NCI-H1092 (cell line): ENCODE data around the gene NFATC3.
"Not testable (repeated sequence)": the region's sequence is repeated elsewhere in the genome, so short reads cannot be mapped to it uniquely, and the experiment has no call there.

Source experiments
- DNase-seq: peaks from one replicate; lab custom pipeline; 2025; lab: John Stamatoyannopoulos, UW

Gene NFATC3

DNA sequence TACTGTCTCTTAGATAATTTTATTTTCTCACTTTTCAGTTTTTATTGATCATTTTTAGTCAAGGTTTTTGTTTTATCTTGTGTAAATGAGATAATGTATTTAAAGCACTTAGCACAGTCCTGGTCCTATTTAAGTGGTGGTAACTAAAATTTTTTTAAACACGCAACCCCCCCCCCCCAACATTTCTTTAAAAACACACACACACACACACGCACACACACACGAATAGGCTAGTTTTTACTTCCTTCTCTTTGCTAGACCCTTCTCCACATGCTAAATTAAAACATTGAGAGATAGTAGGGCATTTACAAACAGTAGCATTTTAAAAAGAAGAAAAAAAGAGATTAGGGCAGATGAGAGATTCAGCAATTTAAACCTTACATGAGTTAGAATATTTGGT is 5.0 kb downstream of the NFATC3 start:
- no peak for DNase-seq

DNA sequence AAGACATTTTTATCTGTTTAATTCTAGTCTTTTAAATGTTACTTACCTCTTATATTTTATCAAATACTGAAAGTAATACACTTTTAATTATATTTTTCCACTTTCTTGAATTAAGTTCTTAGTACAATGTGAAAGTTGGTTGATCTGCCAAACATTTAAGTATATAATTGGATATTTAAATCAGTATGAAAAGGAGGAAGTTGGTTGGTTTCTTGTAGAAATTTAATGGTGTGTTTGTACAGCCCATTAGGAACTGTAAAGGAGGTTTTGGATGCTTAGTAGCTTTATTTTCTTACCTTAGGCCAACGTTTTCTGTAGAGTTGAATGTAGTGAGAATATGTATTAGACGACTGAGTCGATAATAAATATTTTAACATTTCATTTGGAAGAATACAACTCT is 5.4 kb downstream of the NFATC3 start:
- DNase-seq, result no peak

DNA sequence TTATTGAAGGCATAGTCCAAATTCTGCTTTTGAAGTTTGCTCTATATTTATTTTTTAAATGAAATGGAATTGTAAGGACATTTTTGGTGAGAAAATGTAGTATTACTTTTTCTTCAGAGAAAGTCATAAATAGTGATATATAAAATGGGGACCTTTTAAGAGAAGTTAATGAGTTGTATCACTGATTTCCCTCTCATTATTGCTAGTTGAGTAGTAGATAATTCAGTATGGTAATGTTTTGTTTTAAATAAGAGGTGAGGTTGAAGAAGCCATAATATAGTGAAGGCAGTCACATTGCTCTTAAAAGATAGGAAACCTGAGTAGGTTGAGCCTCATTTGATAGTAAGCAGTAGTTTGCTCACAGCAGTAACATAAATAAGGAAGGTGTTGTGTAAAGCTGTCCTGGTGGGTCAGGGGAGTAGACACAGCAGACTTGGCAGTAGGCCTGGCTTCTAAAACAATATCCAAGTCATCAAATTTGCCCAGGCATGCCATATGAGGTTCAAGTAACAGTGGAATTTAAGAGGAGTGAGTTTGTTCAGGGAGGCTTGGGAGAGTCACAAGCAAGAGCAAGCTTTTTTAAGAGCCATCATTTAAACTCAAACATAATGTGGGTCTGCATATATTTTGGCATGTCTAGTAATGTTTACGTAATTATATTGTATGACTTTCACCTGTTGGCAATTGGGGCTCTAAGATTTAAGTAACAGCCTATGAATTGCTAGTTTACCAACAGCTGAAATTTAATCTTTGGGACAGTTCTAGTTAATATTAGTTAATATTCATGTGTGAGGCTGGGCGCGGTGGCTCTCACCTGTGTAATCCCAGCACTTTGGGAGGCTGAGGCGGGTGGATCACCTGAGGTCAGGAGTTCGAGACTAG is 6.5 kb downstream of the NFATC3 start:
- no peak for DNase-seq

DNA sequence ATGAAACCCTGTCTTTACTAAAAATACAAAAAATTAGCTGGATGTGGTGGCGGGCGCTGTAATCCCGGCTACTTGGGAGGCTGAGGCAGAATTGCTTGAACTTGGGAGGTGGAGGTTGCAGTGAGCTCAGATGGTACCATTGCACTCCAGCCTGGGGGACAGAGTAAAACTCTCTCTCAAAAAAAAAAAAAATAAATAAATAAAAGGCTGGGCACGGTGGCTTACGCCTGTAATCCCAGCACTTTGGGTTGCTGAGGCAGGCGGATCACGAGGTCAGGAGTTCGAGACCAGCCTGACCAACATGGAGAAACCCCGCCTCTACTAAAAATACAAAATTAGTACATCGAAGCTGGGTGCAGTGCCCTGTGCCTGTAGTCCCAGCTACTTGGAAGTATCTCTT is 7.1 kb downstream of the NFATC3 start:
- not testable (repeated sequence) for DNase-seq

DNA sequence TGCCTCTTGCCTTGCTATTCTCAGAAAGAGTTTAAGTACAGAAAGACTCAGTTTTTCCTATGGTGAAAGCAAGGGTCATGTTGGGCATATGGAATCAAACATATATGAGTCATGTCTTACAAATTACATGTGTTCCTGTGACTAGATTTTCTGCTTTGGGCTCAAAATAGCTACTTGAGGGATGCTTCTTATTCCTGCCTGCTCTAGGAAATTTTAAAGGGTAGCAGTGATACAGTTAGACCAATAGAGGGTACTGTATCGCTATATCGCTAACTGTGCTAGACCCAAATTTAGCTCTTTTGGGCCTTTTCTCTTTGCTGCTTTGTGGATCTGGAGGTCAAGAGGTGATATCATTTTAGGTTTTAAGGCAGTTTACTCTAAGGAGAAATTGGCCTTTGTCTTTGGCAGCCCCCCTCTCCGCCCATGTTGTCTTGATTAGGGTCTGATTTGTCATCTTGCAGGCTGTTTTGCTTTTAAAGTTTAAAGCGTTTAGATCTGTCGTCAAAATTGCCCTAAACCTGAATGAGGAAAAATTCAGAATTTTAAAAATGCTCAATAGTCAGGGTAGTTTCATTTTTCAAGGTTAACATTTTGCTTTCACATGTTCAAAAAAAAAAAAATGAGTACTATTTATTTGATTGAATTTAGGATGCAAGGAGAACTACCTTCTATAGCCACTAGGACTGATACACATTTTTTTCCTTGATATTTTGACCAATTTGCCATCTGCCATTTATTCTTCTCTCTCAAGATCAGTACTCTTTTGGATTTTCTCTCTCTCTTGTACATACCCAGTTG is 8.8 kb downstream of the NFATC3 start:
- DNase-seq, result no peak

DNA sequence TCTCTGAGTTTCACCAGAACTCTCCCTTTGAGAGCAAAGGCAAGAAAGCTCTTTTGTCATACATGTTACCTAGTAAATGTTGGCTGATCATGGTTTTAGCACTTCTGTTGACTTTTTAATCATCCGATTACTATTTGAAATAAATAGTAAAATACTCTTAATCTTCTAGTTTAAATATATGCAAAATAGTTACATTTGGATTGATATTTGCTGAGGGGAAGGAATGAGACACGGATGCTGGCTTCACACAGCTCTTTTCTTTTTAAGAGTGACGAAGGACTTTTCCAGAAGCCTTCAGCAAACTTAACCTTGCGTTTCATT is 9.4 kb downstream of the NFATC3 start:
- DNase-seq, result no peak

DNA sequence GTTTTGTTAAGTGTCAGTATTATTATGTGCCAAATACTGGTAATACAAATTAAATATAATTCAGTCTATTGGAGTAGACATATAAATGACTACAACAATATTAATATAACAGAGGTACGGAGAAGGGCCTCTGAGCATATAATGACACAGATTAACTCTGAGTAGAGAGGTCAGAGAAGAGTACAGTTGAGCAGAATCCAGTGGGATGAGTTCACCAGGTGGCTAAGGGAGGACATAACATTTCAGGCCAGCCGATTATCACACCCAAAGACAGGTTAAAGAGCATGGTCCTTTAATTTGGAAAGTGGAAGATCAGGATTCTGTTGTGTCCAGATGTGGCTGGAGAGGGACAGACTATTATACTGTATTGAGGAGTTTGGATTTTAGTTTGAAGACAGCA is 11.3 kb downstream of the NFATC3 start:
- DNase-seq, result no peak

DNA sequence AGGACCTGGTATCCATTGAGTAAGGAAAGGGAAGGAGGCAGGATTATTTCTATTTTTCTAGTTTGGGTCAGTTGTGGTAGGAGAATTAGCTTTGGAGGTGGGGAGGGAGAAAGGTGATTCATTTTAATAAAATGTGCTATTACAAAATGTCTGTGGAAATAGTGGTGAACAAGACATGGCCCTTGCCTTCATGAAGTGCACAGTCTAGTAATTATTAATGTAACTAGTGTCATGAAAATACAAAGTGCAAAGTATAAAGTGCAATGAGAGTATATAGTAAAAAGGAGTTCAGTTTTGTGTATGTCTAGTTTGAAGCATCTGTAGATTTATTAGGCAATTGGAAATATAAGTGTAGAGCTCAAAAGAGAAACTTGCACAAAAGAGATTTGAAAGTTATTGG is 11.9 kb downstream of the NFATC3 start:
- no peak for DNase-seq

DNA sequence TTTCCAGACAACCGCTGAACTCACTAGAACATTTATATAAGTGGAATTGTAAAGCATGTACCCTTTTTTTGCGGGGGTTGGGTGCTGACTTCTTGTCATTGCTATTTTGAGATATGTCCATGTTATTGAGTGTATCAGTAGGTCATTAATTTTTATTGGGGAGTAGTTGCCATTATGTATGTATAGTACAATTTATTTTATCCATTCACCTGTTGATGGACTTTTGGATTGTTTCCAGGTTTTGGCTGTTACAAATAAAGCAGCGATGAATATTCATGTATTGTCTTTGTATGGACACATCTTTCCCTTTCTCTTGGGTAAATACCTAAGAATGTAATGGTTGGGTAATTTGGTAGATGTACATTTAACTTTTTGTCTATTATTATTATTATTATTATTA is 12.7 kb downstream of the NFATC3 start:
- DNase-seq, result no peak

DNA sequence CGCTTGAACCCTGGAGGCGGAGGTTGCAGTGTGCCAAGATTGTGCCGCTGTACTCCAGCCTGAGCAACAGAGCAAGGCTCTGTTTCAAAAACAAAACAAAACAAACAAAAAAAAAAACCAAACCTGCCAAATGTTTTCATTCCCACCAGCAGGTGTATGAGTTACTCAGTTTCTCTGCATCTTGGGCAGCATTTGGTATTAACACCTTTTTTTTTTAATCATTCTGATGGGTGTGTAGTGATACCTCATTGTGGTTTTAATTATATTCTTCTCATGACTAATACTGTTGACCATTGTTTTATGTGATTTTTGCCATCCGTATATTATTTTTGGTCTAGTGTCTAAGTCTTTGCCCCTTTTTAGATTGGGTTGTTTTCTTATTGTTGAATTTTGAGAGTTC is 15.3 kb downstream of the NFATC3 start:
- DNase-seq, result no peak

DNA sequence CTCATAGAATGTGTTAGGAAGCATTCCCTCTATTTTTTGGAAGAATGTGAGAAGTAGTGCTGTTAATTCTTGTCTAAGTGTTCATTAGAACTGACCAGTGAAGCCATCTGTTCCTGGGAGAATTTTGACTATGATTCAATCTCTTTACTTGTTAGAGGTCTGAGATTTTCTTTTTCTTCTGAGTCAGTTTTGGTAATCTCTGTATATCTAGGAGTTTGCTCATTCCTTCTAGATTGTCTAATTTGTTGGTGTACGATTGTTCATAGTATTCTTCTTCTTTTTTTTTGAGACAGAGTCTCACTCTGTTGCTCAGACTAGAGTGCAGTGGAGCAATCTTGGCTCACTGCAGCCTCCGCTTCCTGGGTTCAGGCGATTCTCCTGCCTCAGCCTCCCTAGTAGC is 20.4 kb downstream of the NFATC3 start:
- no peak for DNase-seq

DNA sequence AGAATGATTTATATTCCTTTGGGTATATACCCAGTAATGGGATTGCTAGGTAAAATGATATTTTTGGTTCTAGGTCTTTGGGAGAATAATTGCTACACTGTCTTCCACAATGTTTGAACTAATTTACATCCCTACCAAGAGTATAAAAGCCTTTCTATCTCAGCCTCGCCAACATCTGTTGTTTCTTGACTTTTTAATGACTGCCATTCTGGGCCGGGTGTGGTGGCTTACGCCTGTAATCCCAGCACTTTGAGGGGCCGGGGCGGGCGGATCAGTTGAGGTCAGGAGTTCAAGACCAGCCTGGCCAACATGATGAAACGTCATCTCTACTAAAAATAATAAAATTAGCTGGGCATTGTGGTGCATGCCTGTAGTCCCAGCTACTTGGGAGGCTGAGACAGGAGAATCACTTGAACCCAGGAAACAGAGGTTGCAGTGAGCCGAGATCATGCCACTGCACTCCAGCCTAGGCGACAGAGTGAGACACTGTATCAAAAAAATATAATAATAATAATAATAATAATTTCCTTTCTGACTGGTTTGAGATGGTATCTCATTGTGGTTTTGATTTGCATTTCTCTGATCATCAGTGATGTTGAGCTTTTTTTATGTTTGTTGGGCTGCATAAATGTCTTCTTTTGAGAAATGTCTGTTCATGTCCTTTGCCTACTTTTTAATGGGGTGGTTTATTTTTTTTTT is 22.2 kb downstream of the NFATC3 start:
- not testable (repeated sequence) for DNase-seq

DNA sequence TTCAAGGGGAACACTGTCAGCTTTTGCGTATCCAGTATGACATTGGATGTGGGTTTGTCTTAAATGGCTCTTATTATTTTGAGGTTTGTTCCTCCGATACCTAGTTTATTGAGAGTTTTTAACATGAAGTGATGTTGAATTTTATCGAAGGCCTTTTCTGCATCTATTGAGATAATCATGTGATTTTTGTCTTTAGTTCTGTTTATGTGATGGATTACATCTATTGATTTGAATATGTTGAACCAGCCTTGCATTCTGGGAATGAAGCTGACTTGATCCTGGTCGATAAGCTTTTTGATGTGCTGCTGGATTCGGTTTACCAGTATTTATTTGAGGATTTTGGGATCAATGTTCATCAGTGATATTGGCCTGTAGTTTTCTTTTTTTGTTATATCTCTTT is 24.0 kb downstream of the NFATC3 start:
- not testable (repeated sequence) for DNase-seq

DNA sequence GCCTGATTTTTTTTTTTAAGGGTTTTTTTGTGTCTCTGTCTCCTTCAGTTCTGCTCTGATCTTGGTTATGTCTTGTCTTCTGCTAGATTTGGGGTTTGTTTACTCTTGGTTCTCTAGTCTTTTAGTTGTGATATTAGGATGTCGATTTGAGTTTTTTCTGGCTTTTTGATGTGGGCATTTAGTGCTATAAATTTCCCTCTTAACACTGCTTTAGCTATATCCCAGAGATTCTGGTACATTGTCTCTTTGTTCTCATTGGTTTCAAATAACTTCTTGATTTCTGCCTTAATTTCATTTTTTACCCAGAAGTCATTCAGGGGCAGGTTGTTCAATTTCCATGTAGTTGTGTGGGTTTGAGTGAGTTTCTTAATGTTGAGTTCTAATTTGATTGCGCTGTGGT is 25.4 kb downstream of the NFATC3 start:
- not testable (repeated sequence) for DNase-seq

DNA sequence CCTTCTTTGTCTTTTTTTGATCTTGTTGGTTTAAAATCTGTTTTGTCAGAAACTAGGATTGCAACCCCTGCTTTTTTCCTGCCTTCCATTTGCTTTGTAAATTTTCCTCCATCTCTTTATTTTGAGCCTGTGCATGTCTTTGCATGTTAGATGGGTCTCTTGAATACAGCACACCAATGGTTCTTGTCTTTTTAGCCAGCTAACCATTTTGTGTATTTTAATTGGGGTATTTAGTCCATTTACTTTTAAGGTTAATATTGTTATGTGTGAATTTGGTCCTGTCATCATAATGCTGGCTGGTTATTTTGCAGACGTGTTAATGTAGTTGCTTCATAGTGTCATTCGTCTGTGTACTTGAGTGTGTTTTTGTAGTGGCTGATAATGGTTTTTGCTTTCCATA is 26.2 kb downstream of the NFATC3 start:
- no peak for DNase-seq

DNA sequence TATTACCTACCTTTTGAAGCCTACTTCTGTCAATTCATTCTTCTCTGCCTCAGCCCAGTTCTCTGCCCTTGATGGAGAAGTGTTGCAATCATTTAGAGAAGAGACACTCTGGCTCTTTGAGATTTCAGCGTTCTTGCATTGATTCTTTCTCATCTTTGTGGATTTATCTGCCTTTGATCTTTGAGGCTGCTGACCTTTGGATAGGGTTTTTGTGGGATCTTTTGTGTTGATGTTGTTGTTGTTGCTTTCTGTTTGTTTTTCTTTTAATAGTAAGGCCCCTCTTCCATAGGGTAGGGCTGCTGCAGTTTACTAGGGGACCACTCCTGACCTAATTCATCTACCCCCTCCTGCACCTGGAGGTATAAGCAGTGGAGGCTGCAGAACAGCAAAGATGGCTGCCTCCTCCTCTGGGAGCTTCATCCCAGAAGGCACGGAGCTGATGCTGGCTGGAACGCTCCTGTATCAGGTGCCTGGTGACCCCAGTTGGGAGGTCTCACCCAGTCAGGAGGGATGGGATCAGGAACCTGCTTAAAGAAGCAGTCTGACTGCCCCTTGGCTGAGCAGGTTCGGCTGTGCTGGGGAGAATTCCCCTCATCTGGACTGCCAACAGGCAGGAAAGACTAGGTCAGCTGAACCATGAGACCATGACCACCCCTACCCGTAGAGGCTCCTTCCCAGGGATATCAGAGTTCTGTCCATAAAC is 28.0 kb downstream of the NFATC3 start:
- DNase-seq, result no peak

DNA sequence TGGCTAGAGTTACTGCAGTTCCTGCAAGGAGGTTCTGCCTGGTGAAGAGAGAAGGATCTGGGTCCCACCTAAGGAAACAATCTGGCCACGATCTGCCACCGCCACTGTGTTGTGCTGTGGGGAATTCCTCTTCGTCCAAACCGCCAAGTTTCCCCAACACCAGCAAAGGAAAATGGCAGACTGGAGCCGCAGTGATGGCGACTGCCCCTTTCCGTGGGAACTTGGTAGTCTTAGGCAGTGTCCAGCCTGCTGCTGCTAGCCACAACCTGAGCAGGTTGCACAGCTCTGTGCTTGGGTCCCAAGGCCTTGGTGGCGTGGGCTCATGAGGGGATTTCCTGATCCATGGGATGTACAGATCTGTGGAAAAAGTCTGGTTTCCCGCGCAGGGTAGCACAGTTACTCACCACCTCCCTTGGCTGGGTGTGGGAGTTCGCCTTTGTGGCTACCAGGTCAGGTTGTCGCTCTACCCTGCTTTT is 28.6 kb downstream of the NFATC3 start:
- no peak for DNase-seq

DNA sequence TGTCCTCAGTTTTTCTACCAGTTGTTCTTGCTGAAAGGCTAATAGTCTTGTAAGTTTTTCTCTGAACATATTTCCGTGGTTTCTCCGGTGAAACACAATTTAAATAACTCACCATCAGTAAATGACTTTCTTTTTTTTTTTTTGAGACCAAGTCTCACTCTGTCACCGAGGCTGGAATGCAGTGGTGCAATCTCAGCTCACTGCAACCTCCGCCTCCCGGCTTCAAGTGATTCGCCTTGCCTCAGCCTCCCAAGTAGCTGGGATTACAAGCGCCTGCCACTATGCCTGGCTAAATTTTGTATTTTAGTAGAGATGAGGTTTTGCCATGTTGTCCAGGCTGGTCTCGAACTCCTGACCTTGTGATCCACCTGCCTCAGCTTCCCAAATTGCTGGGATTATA is 29.8 kb downstream of the NFATC3 start:
- DNase-seq, result not testable (repeated sequence)

DNA sequence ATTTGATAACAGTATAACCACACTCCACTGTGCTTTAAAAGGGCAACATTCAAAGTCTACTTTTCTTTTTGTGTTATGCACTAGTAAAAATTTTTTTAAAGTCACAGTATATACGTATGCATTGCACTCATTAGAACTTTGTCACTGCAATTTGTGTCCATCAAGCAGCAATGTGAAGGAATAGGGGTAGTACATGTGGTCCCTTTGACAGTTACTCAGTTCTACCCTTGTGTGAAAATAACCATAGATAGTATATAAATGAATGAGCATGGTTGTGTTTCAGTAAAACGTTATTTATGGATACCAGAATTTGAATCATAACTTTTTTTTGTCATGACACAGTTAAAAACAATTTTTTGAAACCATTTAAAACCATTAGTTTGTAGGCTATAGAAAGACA is 30.7 kb downstream of the NFATC3 start:
- no peak for DNase-seq

DNA sequence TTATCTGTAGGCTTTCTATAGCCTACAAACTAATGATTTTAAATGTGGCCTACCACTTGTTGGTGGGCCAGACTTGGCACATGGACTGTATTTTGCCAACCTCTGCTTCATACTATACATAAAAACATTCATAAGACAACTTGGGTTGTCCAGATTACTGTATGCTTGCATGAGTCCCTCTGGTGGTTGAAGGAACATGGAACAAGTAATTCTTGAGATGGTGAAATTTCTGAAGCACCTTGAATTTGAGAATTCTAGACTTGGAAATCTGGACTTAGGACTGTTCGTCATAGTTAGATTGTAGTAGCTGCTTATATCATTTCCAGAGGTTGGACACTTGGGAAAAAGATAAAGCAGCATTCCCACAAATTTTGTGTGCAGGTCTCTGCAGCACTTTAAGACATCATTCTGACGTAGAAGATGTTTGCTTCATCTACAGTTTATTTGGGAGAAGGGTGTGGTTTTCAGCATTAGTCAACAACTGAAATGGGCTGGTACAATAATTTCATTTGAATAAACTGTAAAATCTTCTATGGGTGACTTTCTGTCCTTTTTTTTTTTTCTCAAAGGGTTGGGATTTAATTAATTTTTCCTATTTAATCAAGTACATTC is 31.2 kb downstream of the NFATC3 start:
- no peak for DNase-seq

DNA sequence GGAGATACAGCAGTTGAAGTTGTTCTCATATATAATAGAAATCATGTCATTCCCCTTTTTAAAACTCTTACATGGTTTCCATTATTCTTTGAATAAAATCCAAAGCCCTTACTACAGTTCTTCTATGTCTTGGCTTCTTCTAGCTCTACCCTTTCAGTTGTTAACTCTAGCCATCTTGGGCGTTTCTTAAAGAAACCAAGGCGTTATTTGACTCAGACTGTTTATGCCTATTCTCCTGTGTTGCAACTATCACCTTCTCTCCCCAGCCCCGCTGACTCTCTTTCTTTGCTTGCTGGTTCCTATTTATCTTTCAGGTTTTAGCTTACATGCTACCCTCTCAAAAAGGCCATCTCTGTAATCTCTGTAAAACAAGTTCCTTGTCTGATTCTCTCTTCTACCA is 32.7 kb downstream of the NFATC3 start:
- DNase-seq, result no peak

DNA sequence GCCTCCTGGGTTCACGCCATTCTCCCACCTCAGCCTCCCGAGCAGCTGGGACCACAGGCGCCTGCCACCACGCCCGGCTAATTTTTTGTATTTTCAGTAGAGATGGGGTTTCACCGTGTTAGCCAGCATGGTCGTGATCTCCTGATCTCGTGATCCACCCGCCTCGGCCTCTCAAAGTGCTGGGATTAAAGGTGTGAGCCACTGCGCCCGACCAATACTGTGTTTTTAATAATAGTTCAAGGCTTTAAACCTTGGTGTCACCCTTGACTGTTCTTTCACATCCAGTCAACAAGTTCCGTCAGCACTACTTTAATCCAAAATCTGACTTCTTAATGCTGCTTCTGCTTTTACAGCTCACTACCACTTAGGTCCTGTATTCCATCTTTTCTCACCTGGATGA is 33.8 kb downstream of the NFATC3 start:
- DNase-seq, result not testable (repeated sequence)
